ENCODE measurements around the gene STK26.

STK26 gene

DNA sequence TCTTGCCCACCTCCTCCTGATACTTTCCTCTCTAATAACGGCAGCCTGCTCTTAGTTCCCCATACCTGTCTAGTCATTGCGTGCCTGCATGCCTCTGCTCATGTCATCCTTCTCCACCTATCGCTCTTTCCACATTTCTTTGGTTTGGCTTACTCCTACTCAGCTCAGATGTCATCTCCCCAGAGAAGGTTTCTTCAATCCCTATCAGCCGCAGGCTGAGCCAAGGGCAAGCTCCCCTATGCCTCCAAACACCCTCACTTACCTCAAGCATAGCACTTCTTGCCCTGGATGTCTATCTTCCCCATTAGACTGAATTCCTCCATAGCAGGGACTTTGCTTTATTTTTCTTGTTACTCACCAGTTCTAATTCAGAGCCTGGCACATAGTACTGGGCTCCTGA, 78.1 kb downstream of the STK26 start:
- DNase-seq: no peak

DNA sequence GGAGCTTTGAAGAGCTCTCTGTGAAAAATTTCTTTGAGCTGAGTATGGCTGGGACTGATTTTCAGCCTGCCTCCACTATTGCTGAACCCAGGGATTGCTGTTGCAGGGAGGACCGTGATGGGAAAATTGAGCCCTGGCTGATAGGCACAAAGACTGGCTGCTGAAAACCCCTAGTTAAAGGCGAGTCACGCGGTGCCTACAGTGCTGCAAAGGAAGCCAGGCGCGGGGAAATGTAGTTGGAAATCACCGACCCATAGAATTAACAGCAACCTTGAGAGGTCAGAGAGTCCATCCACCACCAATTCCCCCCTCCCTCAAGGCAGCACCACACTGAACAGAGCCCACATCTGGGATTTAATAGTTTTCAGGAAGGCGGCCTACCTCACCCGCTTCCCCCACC, 78.7 kb downstream of the STK26 start:
- DNase-seq: no peak

DNA sequence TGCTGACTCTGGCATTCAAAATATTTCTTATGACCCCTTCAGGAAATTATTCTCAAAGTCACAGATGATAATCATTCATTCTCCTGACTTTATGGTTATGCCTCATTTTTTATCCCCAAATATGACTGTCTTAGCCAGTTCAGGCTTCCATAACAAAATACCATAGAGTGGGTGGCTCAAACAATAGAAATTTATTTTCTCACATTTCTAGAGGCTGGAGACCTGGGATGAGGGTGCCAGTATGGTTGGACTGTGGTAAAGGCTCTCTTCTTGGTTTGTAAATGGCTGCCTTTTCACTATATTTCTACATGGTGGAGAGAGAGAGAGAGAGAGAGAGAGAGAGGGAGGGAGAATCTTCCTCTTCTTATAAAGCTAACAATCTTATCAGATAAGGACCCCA, 84.2 kb downstream of the STK26 start:
- no peak for DNase-seq

DNA sequence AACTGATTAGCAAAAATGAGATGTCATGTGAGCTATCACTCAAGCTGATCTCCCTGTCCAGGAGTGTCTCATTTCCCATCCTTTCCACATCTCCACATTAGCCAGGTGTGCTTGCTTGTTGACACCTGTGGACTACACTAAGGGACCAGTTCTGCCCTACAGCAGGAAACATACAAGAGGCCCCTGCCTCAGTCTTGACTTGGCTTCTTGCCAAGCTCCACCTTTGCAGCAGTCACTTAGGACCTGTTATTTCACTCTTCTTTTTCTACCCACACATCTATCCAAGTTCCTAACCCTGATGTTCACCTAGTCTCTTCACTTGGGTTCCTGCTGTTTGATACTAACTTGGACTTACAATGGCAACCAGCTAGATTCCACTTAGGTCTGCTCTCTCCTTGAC, 91.5 kb downstream of the STK26 start:
- DNase-seq: peak; percentile 77

DNA sequence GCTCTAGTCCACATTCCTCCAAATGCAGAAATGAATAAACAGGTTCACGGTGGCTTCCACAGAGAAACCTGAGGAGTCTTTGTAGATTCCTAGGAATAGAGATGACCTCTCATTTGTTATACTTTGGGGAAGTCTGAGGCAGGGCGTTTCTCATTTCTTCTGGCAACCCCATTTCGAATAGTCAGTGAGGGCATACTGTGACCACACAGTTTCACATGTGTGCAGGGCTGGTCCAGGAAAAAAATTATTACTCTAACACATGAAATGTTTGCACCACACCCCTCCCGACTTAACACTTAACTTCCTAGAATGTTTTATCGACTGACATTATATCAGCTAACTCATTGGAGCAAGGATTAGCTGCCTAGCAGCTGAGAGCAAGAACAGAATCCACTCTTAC, 92.7 kb downstream of the STK26 start:
- DNase-seq: no peak

DNA sequence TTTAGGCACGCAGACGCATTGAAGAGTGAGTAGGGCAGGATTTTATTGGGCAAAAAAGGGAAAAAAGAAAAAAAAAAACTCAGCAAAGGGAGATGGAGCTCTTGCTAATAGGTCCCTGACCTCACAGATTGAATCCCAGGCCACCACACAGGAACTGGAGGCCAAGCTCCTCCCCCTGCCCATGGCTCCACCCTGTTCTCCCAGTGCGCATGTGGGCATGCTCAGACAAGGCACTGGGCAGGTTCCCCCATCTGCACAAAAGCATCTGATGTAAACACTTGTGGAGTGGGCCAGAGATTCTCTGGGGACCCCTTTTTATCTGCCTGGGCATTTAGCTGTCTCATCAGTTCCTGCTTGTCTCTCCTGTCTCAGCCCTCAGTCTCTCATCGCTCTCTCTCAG, 95.3 kb downstream of the STK26 start:
- no peak for DNase-seq

DNA sequence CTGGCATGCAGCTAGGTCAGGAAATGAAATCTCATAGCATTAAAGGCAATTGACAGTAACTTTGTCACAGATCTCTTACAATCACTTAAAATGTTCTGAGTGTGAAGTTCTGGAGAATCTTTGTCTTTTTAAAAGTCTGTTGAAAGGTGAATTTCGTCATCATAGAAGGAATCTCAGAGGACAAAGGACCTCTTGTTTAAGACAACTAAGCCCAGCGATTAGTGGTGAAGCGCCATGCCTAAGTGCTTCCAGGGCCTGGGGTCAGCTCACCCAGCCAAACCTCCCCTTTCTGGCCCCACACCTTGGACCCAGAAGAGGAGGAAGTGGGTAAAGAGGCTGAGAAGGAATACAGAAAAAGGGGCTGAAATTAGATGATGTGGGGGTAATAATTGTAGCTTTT, 96.2 kb downstream of the STK26 start:
- DNase-seq: no peak

DNA sequence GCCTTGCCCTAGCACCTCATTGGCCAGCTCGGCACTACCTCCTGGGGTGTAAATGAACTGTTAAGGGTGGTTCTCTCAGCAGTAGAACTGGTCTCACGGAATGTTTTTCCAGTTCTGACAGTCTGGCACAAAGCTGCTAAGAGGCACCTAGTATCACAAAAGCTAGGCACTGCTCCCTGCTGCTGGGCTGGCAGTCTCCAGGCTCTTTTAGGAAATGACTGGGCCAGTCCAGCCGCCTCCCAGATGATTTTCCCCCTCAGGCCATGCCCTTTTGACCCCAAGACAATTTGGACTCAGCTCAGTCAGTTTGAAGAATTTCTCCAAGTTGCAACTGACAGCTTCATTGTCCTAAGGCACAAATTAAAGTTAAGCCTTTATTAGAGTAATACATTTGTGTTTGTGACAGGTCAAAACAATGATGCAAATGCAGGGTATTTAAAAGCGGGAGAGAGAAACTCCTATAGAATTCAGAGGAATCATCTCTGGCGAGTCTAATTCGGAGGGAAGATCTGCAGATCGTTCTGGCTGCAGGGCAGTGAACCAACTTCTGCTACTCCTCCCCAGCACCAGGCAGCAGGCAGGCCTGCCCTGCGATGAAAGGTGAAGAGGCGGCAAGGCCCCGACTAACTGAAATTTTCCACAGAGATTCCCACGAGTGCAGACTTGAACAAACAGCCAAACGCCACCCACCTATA, 96.9 kb downstream of the STK26 start:
- no peak for DNase-seq

DNA sequence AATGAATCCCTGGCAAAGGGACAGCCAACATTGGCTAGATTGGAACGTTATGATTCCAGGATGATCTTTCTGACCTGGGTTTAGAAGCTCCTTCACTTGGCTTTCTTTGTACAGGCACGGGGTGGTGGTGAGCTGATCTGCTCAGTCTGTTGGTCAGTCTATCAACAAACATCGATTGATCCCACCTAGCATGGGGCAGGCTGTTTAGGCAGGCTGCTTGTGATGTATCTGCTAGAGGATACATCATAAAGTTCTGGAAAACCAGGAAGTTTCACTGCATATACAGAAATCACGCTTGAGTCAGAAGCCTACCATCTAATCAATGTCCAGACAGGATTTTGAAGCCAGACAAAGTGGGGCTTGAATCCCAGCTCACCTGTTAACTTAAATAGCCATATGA, 97.8 kb downstream of the STK26 start:
- no peak for DNase-seq
